Skeletal muscle tissue (tissue), 4 donors: ENCODE data around the gene SORL1. TPM values are rescaled to one million over a fixed set of nuclear protein-coding genes. Genes with fewer than 3 reads are reported as not detected.

Source experiments
- H3K27ac ChIP-seq: one replicate; pipeline ENCODE4 v1.7.0; 2013; ENCODE audit warnings: mild to moderate bottlenecking, low read depth, low read length, inconsistent platforms
- H3K27me3 ChIP-seq, 3 donors: one replicate each; pipeline ENCODE4 v1.7.0; 2013; ENCODE audit warnings: low read length in 3 of 3; ENCODE audit not compliant: control insufficient read depth in 3 of 3, insufficient read depth in 3 of 3
- H3K36me3 ChIP-seq, 3 donors: one replicate each; pipeline ENCODE4 v1.7.0; 2013; ENCODE audit warnings: low read length in 3 of 3; ENCODE audit not compliant: control insufficient read depth in 3 of 3, insufficient read depth in 3 of 3
- H3K4me1 ChIP-seq, 3 donors: one replicate each; pipeline ENCODE4 v1.7.0; 2013; ENCODE audit warnings: low read length in 3 of 3, mild to moderate bottlenecking in 3 of 3; ENCODE audit not compliant: control insufficient read depth in 3 of 3, insufficient read depth in 3 of 3
- H3K4me3 ChIP-seq, 3 donors: one replicate each; pipeline ENCODE4 v1.7.0; 2013; ENCODE audit warnings: low read length in 3 of 3
- H3K9ac ChIP-seq, 3 donors: one replicate each; pipeline ENCODE4 v1.7.0; 2013; ENCODE audit warnings: low read length in 3 of 3, mild to moderate bottlenecking in 3 of 3, moderate library complexity in 2 of 3, low read depth in 1 of 3
- H3K9me3 ChIP-seq, 3 donors: one replicate each; pipeline ENCODE4 v1.7.0; 2013; ENCODE audit warnings: low read length in 3 of 3; ENCODE audit not compliant: control insufficient read depth in 3 of 3
- total RNA-seq: library from RNA; depleted of rRNA; stranded (reverse); fragments of >200 nt; gene quantifications from one replicate; pipeline ENCODE4 v1.2.3, GENCODE V29; 2014
- donor health status: Osteomylitis.

SORL1 gene
- total RNA-seq, 1 donor from 2014 or later: 6.3 TPM

- Histone ChIP-seq H3K36me3 (peaks cover 0 to 3% (median 0%) of the 10 kb centered on the region in 3 donors), H3K27me3 (no peaks in the 10 kb centered on the region), H3K9ac (no peak overlapping the region), H3K4me1 (no peaks in the 10 kb centered on the region), H3K27ac (no peak overlapping the region), H3K4me3 (no peak overlapping the region), H3K9me3 (no peaks in the 10 kb centered on the region)
Observed at GRCh38 chr11:121606354-121606753, 154.2 kb downstream of the SORL1 start.

- no peaks in the 10 kb centered on the region for H3K27me3 ChIP-seq
- peaks cover 0 to 3% (median 0%) of the 10 kb centered on the region in 3 donors for H3K36me3 ChIP-seq
- no peak overlapping the region for H3K9ac ChIP-seq
- H3K4me1 ChIP-seq: no peaks in the 10 kb centered on the region
- no peaks in the 10 kb centered on the region for H3K9me3 ChIP-seq
- H3K27ac ChIP-seq: no peak overlapping the region
- no peak overlapping the region for H3K4me3 ChIP-seq
Observed at GRCh38 chr11:121607341-121607740, 155.2 kb downstream of the SORL1 start.

- Histone ChIP-seq H3K4me3 (no peak overlapping the region), H3K9ac (no peak overlapping the region), H3K27me3 (no peaks in the 10 kb centered on the region), H3K9me3 (no peaks in the 10 kb centered on the region), H3K27ac (no peak overlapping the region), H3K4me1 (no peaks in the 10 kb centered on the region), H3K36me3 (peaks cover 0 to 3% (median 0%) of the 10 kb centered on the region in 3 donors)
Observed at GRCh38 chr11:121608545-121609098, 156.5 kb downstream of the SORL1 start.

GRCh38 chr11:121610706-121611105 is 158.6 kb downstream of the SORL1 start:
- H3K4me1 ChIP-seq: no peaks in the 10 kb centered on the region
- H3K27me3 ChIP-seq: no peaks in the 10 kb centered on the region
- no peak overlapping the region for H3K9ac ChIP-seq
- no peak overlapping the region for H3K4me3 ChIP-seq
- no peak overlapping the region for H3K27ac ChIP-seq
- peaks cover 0 to 3% (median 0%) of the 10 kb centered on the region in 3 donors for H3K36me3 ChIP-seq
- no peaks in the 10 kb centered on the region for H3K9me3 ChIP-seq

- H3K4me3 ChIP-seq: no peak overlapping the region
- H3K27ac ChIP-seq: no peak overlapping the region
- peaks cover 0 to 3% (median 0%) of the 10 kb centered on the region in 3 donors for H3K36me3 ChIP-seq
- H3K27me3 ChIP-seq: no peaks in the 10 kb centered on the region
- no peaks in the 10 kb centered on the region for H3K4me1 ChIP-seq
- no peak overlapping the region for H3K9ac ChIP-seq
- no peaks in the 10 kb centered on the region for H3K9me3 ChIP-seq
Observed at GRCh38 chr11:121611242-121611641, 159.1 kb downstream of the SORL1 start.

GRCh38 chr11:121613724-121614123 is 161.6 kb downstream of the SORL1 start:
- Histone ChIP-seq H3K9me3 (no peaks in the 10 kb centered on the region), H3K4me3 (no peak overlapping the region), H3K27ac (no peak overlapping the region), H3K9ac (no peak overlapping the region), H3K36me3 (peaks cover 0 to 3% (median 0%) of the 10 kb centered on the region in 3 donors), H3K4me1 (no peaks in the 10 kb centered on the region), H3K27me3 (no peaks in the 10 kb centered on the region)

GRCh38 chr11:121614636-121615240 is 162.6 kb downstream of the SORL1 start:
- no peaks in the 10 kb centered on the region for H3K4me1 ChIP-seq
- peaks cover 0 to 2% (median 0%) of the 10 kb centered on the region in 3 donors for H3K36me3 ChIP-seq
- H3K27me3 ChIP-seq: no peaks in the 10 kb centered on the region
- no peak overlapping the region for H3K9ac ChIP-seq
- H3K9me3 ChIP-seq: no peaks in the 10 kb centered on the region
- H3K27ac ChIP-seq: no peak overlapping the region
- no peak overlapping the region for H3K4me3 ChIP-seq

GRCh38 chr11:121615501-121615900 is 163.4 kb downstream of the SORL1 start:
- H3K9ac ChIP-seq: no peak overlapping the region
- no peak overlapping the region for H3K27ac ChIP-seq
- no peak overlapping the region for H3K4me3 ChIP-seq
- no peaks in the 10 kb centered on the region for H3K9me3 ChIP-seq
- H3K27me3 ChIP-seq: no peaks in the 10 kb centered on the region
- H3K36me3 ChIP-seq: peaks cover 0 to 2% (median 0%) of the 10 kb centered on the region in 3 donors
- H3K4me1 ChIP-seq: peaks cover 0 to 3% (median 0%) of the 10 kb centered on the region in 3 donors

GRCh38 chr11:121618516-121618915 is 166.4 kb downstream of the SORL1 start:
- Histone ChIP-seq H3K27me3 (no peaks in the 10 kb centered on the region), H3K4me3 (no peak overlapping the region), H3K9ac (no peak overlapping the region), H3K36me3 (peaks cover 0 to 2% (median 0%) of the 10 kb centered on the region in 3 donors), H3K9me3 (no peaks in the 10 kb centered on the region), H3K4me1 (peaks cover 0 to 3% (median 0%) of the 10 kb centered on the region in 3 donors), H3K27ac (no peak overlapping the region)

- Histone ChIP-seq H3K27ac (no peak overlapping the region), H3K36me3 (no peaks in the 10 kb centered on the region)
Observed at GRCh38 chr11:121625777-121626506, 173.8 kb downstream of the SORL1 start.

More at GRCh38 chr11:121625777-121626506, 173.8 kb downstream of the SORL1 start:
- Histone ChIP-seq H3K4me3 (no peak overlapping the region), H3K4me1 (no peaks in the 10 kb centered on the region), H3K9me3 (no peaks in the 10 kb centered on the region), H3K27me3 (no peaks in the 10 kb centered on the region), H3K9ac (no peak overlapping the region)
